ENCODE measurements around the gene PHEX.
A peak's percentile ranks its signal among the peaks of the same experiment; 100 is the strongest.

The PHEX gene

GRCh38 chrX:22184096-22184495 is 152.0 kb downstream of the PHEX start:
- no peak overlapping the region for H3K4me3 ChIP-seq (ENCODE audit: low read depth, low read length)
- TF ChIP-seq, protein P1, sequence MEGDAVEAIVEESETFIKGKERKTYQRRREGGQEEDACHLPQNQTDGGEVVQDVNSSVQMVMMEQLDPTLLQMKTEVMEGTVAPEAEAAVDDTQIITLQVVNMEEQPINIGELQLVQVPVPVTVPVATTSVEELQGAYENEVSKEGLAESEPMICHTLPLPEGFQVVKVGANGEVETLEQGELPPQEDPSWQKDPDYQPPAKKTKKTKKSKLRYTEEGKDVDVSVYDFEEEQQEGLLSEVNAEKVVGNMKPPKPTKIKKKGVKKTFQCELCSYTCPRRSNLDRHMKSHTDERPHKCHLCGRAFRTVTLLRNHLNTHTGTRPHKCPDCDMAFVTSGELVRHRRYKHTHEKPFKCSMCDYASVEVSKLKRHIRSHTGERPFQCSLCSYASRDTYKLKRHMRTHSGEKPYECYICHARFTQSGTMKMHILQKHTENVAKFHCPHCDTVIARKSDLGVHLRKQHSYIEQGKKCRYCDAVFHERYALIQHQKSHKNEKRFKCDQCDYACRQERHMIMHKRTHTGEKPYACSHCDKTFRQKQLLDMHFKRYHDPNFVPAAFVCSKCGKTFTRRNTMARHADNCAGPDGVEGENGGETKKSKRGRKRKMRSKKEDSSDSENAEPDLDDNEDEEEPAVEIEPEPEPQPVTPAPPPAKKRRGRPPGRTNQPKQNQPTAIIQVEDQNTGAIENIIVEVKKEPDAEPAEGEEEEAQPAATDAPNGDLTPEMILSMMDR (IDR thresholded peaks at IDR 0.05; ENCODE audit: low read depth, low read length) = no peak

- H3K4me3 ChIP-seq (ENCODE audit: low read depth, low read length) = no peak overlapping the region
- TF ChIP-seq, protein P1 (IDR thresholded peaks at IDR 0.05; ENCODE audit: low read depth, low read length) = no peak
These were observed 154.0 kb downstream of the PHEX start for GRCh38 chrX:22186165-22186564.

- H3K4me3 ChIP-seq (ENCODE audit: low read depth, low read length) = no peak overlapping the region
- TF ChIP-seq, protein P1 (IDR thresholded peaks at IDR 0.05; ENCODE audit: low read depth, low read length) = peak; percentile 75
These were observed 160.4 kb downstream of the PHEX start for GRCh38 chrX:22192419-22193060.

GRCh38 chrX:22193851-22194659 is 161.9 kb downstream of the PHEX start:
- TF ChIP-seq, protein P1 (IDR thresholded peaks at IDR 0.05; ENCODE audit: low read depth, low read length) = no peak
- no peak overlapping the region for H3K4me3 ChIP-seq (ENCODE audit: low read depth, low read length)

DNA sequence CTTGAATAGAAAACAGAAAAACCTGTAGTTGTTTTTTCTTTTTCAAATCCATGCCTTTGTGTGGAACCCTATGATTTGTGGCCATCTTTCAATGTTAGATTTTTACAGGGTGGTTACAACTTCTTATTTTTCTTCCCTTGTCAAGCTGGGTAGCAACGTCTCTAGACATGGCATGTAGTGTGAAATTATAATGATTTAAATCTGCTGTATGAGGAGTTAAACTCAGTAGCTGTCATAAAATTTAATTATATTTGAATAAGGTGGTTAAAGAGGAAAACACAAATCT is 162.5 kb downstream of the PHEX start:
- TF ChIP-seq, protein P1 (IDR thresholded peaks at IDR 0.05; ENCODE audit: low read depth, low read length) = no peak
- H3K4me3 ChIP-seq (ENCODE audit: low read depth, low read length) = no peak overlapping the region

- TF ChIP-seq, protein P1 (IDR thresholded peaks at IDR 0.05; ENCODE audit: low read depth, low read length) = no peak
- no peak overlapping the region for H3K4me3 ChIP-seq (ENCODE audit: low read depth, low read length)
These were observed 164.0 kb downstream of the PHEX start for GRCh38 chrX:22196149-22196548.

GRCh38 chrX:22202251-22202650 is 170.1 kb downstream of the PHEX start:
- TF ChIP-seq, protein P1 (IDR thresholded peaks at IDR 0.05; ENCODE audit: low read depth, low read length) = no peak
- H3K4me3 ChIP-seq (ENCODE audit: low read depth, low read length) = no peak overlapping the region
